ENCODE measurements around the gene AMPH.
"Not testable (repeated sequence)": the region's sequence is repeated elsewhere in the genome, so short reads cannot be mapped to it uniquely, and the experiment has no call there.

The AMPH gene

DNA sequence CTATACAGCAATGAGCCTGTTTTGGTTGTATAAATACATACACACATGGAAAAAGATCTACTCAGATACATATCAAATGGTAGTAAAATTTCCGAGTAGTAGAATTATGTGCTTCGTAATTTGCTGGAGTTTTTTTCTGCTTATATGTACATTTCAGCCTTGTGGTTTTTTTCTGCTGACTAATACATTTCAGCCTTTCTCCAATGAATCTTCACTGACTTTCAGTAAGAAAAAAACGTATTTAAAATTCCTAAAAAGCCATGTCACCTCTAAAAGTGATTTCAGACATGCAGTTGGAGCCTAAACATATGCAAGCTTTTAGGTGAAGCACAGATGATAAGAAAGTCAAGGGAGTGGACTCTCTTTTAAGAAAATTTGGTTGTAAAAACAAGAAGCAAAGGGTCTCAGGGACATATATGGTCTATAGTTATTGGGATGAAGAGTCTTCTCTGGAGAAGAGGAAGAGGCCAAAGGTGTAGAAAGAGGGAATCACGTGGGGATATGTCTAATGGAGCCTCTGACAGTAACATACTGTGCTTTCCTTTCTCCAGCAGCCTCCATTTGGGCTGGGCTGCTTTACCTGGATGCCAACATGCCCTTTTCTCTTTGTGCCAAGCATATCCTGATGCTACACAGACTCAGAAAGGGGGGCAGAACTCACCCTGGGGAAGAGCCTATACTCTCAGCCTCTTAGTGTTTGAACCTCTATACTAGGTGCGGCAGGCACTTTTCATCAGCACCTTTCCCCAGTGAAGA, 2.4 kb downstream of the AMPH start:
- no peak for DNase-seq

DNA sequence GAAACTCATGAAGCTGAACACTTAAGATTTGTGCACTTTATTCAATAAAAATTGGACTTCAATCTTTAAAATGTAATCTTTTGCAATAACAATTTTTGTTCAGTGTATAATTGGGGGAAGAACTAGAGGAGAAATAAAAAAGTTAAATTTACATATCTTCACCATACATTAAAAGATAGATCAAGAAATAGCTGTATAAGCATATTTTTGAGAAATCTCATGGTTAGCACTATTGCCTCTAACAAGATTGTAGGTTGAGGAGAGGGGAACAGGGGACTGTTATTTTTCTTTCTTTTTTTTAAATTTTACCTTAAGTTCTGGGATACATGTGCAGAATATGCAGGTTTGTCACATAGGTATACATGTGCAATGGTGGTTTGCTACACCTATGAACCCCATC, 5.3 kb downstream of the AMPH start:
- no peak for DNase-seq

- DNase-seq = peak in 1 of 2 experiments; percentile 59
Observed at GRCh38 chr7:38615665-38616064, 15.5 kb downstream of the AMPH start.

DNA sequence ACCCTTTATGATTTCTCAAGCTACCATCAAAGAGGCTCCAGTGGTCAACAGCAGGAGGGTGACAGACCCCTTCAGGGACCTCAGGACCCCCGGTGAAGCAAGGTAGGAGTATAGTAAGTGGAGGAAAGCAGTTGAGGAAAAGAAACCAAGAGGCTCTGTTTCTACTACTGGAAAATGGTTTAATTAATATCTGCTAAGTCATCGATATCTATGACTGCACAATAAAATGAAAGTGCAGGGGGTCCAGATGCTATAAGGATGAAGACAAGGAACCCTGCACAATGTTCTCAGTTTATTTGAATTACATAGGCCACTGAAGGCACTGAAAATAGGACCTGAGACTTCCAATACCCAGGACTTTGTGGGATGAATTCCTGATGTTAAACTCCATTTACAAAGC, 23.7 kb downstream of the AMPH start:
- DNase-seq = no peak

DNA sequence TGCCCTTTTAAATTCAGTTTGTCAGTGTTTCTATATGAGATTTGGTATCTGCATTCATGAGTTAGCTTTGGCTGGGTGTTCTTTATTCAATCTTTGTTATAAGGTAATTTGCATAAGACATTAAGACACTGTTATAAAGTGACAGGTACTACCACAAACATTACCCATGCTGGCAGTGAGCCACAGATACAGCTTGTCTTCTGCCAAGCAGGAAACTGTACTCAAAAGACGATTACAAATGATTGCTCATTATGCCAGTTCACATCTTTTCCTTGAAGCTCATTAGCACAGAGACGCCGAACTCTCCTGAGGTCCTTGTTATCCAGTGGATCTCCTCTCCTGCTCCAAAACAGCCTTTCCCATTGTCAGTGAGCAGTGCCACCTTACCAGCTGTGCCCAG, 30.4 kb downstream of the AMPH start:
- no peak for DNase-seq

DNA sequence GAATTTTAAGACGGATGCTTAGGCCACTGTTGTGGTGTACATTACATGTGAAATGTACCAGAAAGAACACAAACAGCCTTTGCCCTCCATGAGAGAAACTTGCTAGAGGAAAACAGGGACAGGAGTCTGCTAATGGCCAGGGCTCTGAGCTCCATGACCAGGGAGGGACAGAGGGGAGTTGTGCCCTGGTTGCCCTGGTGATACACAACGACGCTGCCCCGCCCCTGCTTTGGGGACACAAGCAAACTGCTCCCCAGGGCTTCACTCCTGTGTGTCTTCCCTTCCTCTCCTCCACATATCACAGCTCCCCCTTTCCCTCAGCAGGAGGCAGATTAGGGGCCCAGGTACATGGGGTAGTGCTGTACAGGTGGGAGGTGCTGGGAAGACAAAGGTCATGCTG, 36.2 kb downstream of the AMPH start:
- no peak for DNase-seq

DNA sequence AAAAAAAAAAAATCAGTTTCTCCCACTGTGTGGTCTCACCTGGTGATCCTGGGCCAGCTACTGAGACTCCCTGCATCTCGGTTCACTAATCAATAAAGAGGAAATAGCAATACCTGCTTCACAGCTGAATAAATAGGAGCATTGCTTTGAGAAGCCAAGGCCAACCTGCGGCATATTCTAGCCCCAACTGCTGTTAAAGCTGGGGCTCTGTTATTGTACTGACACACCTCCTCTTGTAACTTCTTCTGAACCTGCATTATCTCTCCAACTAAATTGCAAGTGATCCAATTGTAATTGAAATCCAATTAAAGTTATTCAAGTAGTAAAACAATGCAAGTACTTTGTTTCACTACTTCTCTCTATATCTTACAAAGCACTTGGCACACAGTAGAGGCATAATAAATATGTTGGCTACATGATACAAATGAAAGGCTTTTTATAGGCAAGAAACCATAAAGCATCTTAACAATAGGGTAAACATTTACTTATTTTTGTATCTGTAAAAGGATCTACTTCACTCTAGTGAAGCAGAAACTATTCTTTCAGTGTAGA, 38.4 kb downstream of the AMPH start:
- DNase-seq = no peak

GRCh38 chr7:38585572-38586354, 45.4 kb downstream of the AMPH start:
- no peak for DNase-seq

DNA sequence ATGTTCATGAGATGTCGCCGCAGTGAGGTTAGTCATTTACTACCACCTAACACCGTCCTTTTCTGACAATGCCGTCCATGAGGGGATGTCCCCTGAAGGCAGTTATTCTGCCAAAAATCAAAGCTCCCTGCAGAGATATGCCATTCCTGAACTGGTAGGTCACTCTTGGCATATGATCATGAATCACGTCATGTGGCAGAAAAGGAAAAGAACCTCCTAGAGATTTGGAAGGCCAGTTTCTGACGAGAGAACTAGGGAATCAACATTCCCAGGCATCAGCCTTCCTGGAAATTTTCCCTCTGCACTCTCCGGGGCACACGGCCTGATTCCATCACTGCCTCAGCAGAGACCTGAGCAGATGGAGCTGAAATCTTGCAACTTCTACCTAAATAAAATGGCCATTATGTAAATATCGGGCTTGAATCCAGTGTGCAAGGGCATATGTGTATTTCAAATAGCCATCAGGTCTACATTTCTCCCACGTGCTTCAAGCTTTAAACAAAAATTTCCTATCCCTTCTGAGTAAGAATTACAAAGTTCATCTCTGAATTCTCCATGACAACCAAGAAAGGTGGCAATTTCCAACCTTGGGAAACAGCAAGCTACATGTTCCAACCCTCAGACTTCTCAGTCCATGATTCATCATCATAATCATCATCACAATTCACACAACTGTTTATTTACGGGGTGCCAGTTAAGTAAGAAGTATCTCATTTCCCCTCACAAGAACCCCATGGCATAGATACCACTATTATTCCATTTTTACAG, 46.5 kb downstream of the AMPH start:
- peak in 1 of 2 experiments; percentile 63 for DNase-seq

DNA sequence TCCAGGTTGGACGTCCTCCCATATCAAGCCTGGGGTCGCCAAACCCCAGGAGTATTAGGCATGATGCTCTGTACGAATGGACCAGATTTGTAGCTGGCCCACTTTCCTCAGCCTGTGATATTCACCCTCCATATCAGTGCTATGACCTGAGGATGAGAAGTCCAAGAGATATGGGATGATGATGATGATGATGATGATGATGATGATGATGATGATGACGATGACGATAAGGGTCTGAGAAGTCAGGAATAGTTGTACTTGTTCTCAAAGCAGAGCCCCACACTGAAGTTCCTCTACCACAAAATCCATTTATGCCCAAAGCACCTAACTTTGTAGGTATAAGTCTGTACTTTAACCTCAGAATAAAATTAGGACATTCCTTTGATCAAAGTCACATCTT, 50.7 kb downstream of the AMPH start:
- DNase-seq = no peak

GRCh38 chr7:38574086-38574485, 57.1 kb downstream of the AMPH start:
- DNase-seq = no peak

GRCh38 chr7:38571620-38572019, 59.6 kb downstream of the AMPH start:
- DNase-seq = not testable (repeated sequence)

DNA sequence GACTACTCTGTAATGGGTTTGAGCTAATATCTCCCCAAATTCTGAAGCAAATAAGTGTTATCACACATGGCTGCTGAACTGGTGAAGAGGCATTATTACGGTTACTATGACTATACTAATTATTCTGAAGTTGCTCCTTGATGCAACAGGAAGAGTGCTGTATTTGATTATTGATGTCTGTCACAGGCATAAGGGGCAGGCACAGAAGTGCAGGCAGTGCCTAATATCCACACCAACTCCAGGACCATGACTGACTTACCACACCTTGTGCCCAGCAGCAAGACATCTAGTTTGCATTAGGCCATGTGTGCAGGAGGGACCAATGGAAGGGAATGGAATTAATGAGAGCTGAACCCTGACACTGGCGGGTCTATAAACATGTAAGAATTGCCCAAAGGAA, 62.7 kb downstream of the AMPH start:
- no peak for DNase-seq

GRCh38 chr7:38565289-38565688, 65.9 kb downstream of the AMPH start:
- DNase-seq = no peak

DNA sequence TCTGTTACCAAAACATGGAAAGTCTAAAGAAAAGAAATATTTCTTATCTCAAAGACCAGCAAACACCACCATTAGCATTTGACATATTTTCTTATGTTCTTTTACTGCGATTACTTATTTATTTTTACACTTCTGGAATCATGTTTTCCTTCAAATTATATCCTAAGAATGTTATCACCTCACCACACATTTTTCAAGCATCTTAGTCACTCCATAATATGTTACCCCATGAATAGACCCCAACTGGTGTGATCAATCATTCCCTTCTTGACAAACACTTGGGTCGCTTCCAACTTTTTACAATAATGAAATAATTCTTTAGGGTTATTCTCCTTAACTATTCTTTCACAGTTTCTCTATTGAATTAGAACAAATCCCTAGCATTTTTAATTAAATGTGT, 67.4 kb downstream of the AMPH start:
- DNase-seq = no peak

DNA sequence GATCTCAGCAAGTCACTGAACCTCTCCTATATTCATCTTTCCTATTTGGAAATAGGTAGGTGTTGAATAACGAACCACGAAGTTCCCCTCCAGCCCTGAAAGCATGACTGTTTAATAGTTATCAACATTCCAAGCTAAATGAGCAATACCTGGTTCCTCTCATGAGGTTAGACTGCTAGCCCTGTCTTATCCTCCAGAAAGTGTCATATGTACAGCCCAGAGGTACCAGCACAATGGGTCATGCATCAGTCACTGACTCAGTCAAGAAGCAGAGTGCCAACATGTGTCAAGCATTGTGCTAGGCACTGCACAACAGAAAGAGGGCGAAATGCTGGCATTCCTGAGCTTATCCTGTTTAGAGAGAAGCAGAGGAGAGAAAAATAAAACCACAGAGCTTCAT, 70.0 kb downstream of the AMPH start:
- DNase-seq = no peak

- no peak for DNase-seq
Observed at GRCh38 chr7:38558761-38559345, 72.3 kb downstream of the AMPH start.

- DNase-seq = no peak
Observed at GRCh38 chr7:38554586-38554985, 76.6 kb downstream of the AMPH start.

GRCh38 chr7:38550836-38551235, 80.3 kb downstream of the AMPH start:
- no peak for DNase-seq

- no peak for DNase-seq
Observed at GRCh38 chr7:38548605-38549004, 82.6 kb downstream of the AMPH start.

- DNase-seq = no peak
Observed at GRCh38 chr7:38546763-38547162, 84.4 kb downstream of the AMPH start.

DNA sequence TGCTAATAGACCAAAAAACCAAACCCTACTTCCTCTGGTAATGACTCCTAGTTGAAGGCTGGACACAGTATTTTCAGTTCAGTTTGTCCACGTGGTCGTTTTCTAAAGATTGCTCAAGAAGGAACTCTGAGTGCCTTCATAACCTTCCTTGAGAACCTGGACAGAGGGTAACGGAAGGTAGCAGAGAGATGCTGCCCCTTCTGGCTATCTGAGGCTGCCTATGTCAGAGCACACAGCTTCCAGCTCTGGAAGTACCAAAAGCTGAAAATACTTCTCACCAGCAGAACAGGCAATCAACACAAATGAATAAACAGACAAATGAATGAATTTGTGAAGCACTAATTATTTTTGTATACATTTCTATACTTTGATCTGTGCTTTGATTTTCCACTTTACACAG, 85.2 kb downstream of the AMPH start:
- no peak for DNase-seq

DNA sequence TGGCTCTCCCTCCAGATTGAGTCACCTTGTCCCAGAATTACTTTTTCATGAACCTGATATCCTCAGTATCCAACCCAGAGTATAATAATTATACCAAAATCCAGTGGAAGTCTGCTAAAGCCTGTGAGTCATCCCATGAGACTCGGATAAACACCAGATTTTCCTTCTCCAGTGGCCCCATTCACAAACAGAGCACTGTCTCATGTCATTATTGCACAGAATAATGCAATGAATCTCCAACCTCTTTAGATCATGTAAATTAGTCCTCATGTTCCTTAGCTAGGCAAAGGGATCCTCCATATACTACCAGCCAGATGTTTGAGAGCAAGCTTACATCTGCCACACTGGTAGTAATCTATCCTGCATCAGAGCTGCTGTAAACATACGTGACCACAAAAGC, 89.0 kb downstream of the AMPH start:
- DNase-seq = no peak

Measured in cerebellar nuclear complex (tissue), 1 donor.